Osteocyte (in vitro differentiated cells): ENCODE results near the gene RYR2. TPM values are rescaled to one million over a fixed set of nuclear protein-coding genes. Genes with fewer than 3 reads are reported as not detected.

Source experiments
- DNase-seq: peaks from one replicate; pipeline ENCODE4 v3.0.0; 2021; ENCODE audit warnings: mixed read lengths; ENCODE audit not compliant: unreplicated experiment; ENCODE audit errors: extremely low spot score
- H3K27ac Mint-ChIP-seq: one replicate; pipeline ENCODE4 v1.8.0; 2021; ENCODE audit warnings: mild to moderate bottlenecking, mixed read lengths; ENCODE audit not compliant: unreplicated experiment
- H3K27me3 Mint-ChIP-seq: one replicate; pipeline ENCODE4 v1.8.0; 2021; ENCODE audit warnings: mixed read lengths; ENCODE audit not compliant: unreplicated experiment
- H3K36me3 Mint-ChIP-seq: one replicate; pipeline ENCODE4 v1.8.0; 2021; ENCODE audit warnings: mixed read lengths; ENCODE audit not compliant: unreplicated experiment
- H3K4me1 Mint-ChIP-seq: one replicate; pipeline ENCODE4 v1.8.0; 2021; ENCODE audit warnings: mixed read lengths; ENCODE audit not compliant: unreplicated experiment
- H3K4me3 Mint-ChIP-seq: one replicate; pipeline ENCODE4 v1.8.0; 2021; ENCODE audit warnings: mild to moderate bottlenecking, moderate library complexity, mixed read lengths; ENCODE audit not compliant: unreplicated experiment
- H3K9me3 Mint-ChIP-seq: one replicate; pipeline ENCODE4 v1.8.0; 2021; ENCODE audit warnings: mixed read lengths; ENCODE audit not compliant: unreplicated experiment
- CTCF ChIP-seq: fragments of 200-600 bp; sonication (generic); IDR thresholded peaks from 2 replicates; pipeline ENCODE4 v1.5.0; 2021; ENCODE audit warnings: antibody characterized with exemption, mild to moderate bottlenecking, moderate library complexity
- total RNA-seq: library from RNA; stranded (reverse); gene quantifications from 2 replicates; pipeline ENCODE4 v1.2.1, GENCODE V29; 2021

Gene RYR2
- total RNA-seq, 1 donor from 2014 or later = 0.03 TPM

- no peaks in the 10 kb centered on the region for H3K27me3 Mint-ChIP-seq
- no peaks in the 10 kb centered on the region for H3K9me3 Mint-ChIP-seq
- no peak overlapping the region for H3K27ac Mint-ChIP-seq
- no peak for TF ChIP-seq CTCF
- no peak for DNase-seq
- H3K4me1 Mint-ChIP-seq = no peaks in the 10 kb centered on the region
- H3K36me3 Mint-ChIP-seq = no peaks in the 10 kb centered on the region
- H3K4me3 Mint-ChIP-seq = no peak overlapping the region
These were observed 430.0 kb downstream of the RYR2 start for GRCh38 chr1:237471956-237472355.

- Mint-ChIP-seq H3K27ac (no peak overlapping the region), H3K36me3 (no peaks in the 10 kb centered on the region), H3K27me3 (no peaks in the 10 kb centered on the region)
These were observed 431.9 kb downstream of the RYR2 start for GRCh38 chr1:237473854-237474253.

GRCh38 chr1:237478082-237478481 is 436.1 kb downstream of the RYR2 start:
- no peak overlapping the region for H3K27ac Mint-ChIP-seq
- no peak for TF ChIP-seq CTCF
- no peaks in the 10 kb centered on the region for H3K4me1 Mint-ChIP-seq
- H3K9me3 Mint-ChIP-seq = peaks cover 4% of the 10 kb centered on the region
- no peaks in the 10 kb centered on the region for H3K27me3 Mint-ChIP-seq
- no peak for DNase-seq
- H3K36me3 Mint-ChIP-seq = no peaks in the 10 kb centered on the region
- no peak overlapping the region for H3K4me3 Mint-ChIP-seq

More at GRCh38 chr1:237473854-237474253, 431.9 kb downstream of the RYR2 start:
- no peak for DNase-seq
- TF ChIP-seq CTCF = no peak
- H3K4me1 Mint-ChIP-seq = no peaks in the 10 kb centered on the region
- H3K4me3 Mint-ChIP-seq = no peak overlapping the region
- no peaks in the 10 kb centered on the region for H3K9me3 Mint-ChIP-seq

GRCh38 chr1:237478842-237479241 is 436.9 kb downstream of the RYR2 start:
- no peak for DNase-seq
- Mint-ChIP-seq H3K4me1 (no peaks in the 10 kb centered on the region), H3K9me3 (peaks cover 4% of the 10 kb centered on the region), H3K4me3 (no peak overlapping the region), H3K27me3 (no peaks in the 10 kb centered on the region), H3K27ac (no peak overlapping the region), H3K36me3 (no peaks in the 10 kb centered on the region)
- TF ChIP-seq CTCF = no peak

GRCh38 chr1:237482777-237483176 is 440.8 kb downstream of the RYR2 start:
- no peak for TF ChIP-seq CTCF
- H3K4me1 Mint-ChIP-seq = no peaks in the 10 kb centered on the region
- no peak overlapping the region for H3K27ac Mint-ChIP-seq

More at GRCh38 chr1:237482777-237483176, 440.8 kb downstream of the RYR2 start:
- no peaks in the 10 kb centered on the region for H3K36me3 Mint-ChIP-seq
- H3K27me3 Mint-ChIP-seq = no peaks in the 10 kb centered on the region
- DNase-seq = no peak
- peaks cover 4% of the 10 kb centered on the region for H3K9me3 Mint-ChIP-seq
- no peak overlapping the region for H3K4me3 Mint-ChIP-seq
